Psoas muscle (tissue), 8 donors: ENCODE data around the gene IDNK. TPM values are rescaled to one million over a fixed set of nuclear protein-coding genes. Genes with fewer than 3 reads are reported as not detected.

Experiments used
- ATAC-seq, 4 donors: fragments of 200-7000 bp; cut with Tn5 transposase; one replicate each; pipeline ENCODE4 v1.9.1; 2020; ENCODE audit warnings: moderate library complexity in 3 of 4, mild to moderate bottlenecking in 2 of 4
- DNase-seq, 2 donors: peaks; one replicate each; pipeline ENCODE4 v3.0.0-alpha.2; 2020
- H3K27ac ChIP-seq: fragments of 200-600 bp; one replicate; pipeline ENCODE4 v1.8.0; 2022
- H3K27me3 ChIP-seq, 3 donors: fragments of 200-600 bp in 1 of 3; one replicate each; pipeline versions ENCODE4 v1.6.1 to v1.8.0; 2013 to 2022; ENCODE audit warnings: low read length in 2 of 3, mild to moderate bottlenecking in 2 of 3, moderate library complexity in 1 of 3; ENCODE audit not compliant: insufficient read depth in 3 of 3
- H3K36me3 ChIP-seq, 2 donors: fragments of 200-600 bp in 1 of 2; one replicate each; pipeline versions ENCODE4 v1.6.1 to v1.8.0; 2013 to 2022; ENCODE audit warnings: low read depth in 1 of 2, mild to moderate bottlenecking in 1 of 2, moderate library complexity in 1 of 2; ENCODE audit not compliant: insufficient read depth in 1 of 2
- H3K4me1 ChIP-seq: fragments of 200-600 bp; one replicate; pipeline ENCODE4 v1.8.0; 2022
- H3K4me3 ChIP-seq: fragments of 200-600 bp; one replicate; pipeline ENCODE4 v1.8.0; 2022; ENCODE audit warnings: mild to moderate bottlenecking
- H3K9me3 ChIP-seq: fragments of 200-600 bp; one replicate; pipeline ENCODE4 v1.8.0; 2022
- CTCF ChIP-seq: fragments of 200-600 bp; IDR thresholded peaks from one replicate; pipeline ENCODE4 v1.8.0; 2022; ENCODE audit warnings: antibody characterized with exemption
- WGBS, 3 donors: extraction: QIAGEN DNeasy Blood & Tissue Kit; methylation state at CpG; one replicate each; pipeline versions ENCODE4 v1.1.6 to v1.1.7; 2013; 5-methylcytosine and 5-hydroxymethylcytosine counted together
- intact Hi-C, 2 donors: fragments of 100-400 bp; cut with DNase I; formaldehyde crosslinking; loops; one replicate each; pipeline versions ENCODE4 v1.11.0 to v1.14.2; 2022
- polyA plus RNA-seq, 3 donors: library from polyadenylated mRNA; stranded (reverse); fragments of 200-250 nt; gene quantifications; one replicate each; pipeline ENCODE4 v1.2.3, GENCODE V29; 2013
- total RNA-seq, 4 donors: library from RNA; stranded (reverse); fragmentation: NEBNext Ultra II Directional in 2 of 4; extraction: Animal tissue kit (Norgen Biotek cat#: 25700) in 2 of 4; gene quantifications; one replicate each; pipeline versions ENCODE4 v1.2.1 to v1.2.4, GENCODE V29; 2021 to 2023
- donor health status: healthy with polysubstance abuse.
- donor health status: DM: no; HTN: no; CAD: no; lungs with moderate emphysema.
- donor health status: Bipolar disorder and iron deficiency.
- donor health status: healthy.
- donor health status: DM: yes; HTN: yes; CAD: no.
- donor health status: DM: no; HTN: no; CAD: no.
- donor health status: DM: no; HTN: no; CAD: no.
- donor health status: DM: yes; HTN: yes; CAD: no.

IDNK gene
- total and polyA plus RNA-seq, 7 donors = 0.38 to 1.8 (median 1.0) TPM

- H3K36me3 ChIP-seq = peaks cover 5 to 11% of the 10 kb centered on the region in 2 donors
Observed at GRCh38 chr9:83584995-83585394, 37.9 kb upstream of the IDNK start.

GRCh38 chr9:83588256-83588655 lies 34.7 kb upstream of the IDNK start:
- Histone ChIP-seq H3K36me3 (peaks cover 5 to 11% of the 10 kb centered on the region in 2 donors), H3K27me3 (no peaks in the 10 kb centered on the region), H3K9me3 (no peaks in the 10 kb centered on the region), H3K4me1 (no peaks in the 10 kb centered on the region), H3K4me3 (no peak overlapping the region), H3K27ac (no peak overlapping the region)
- intact Hi-C loops = no loop called here
- no peak for ATAC-seq
- 75 to 87% (median 80%) methylated on average over 1 of the region's 1 CpG for WGBS, 3 donors
- no peak for DNase-seq
- no peak for TF ChIP-seq CTCF

More at GRCh38 chr9:83584995-83585394, 37.9 kb upstream of the IDNK start:
- no peak overlapping the region for H3K27ac ChIP-seq
- H3K9me3 ChIP-seq = no peaks in the 10 kb centered on the region
- no peak for DNase-seq
- H3K4me3 ChIP-seq = no peak overlapping the region
- no peaks in the 10 kb centered on the region for H3K27me3 ChIP-seq
- TF ChIP-seq CTCF = no peak
- 82 to 90% (median 85%) methylated on average over 4 of the region's 4 CpGs for WGBS, 3 donors
- intact Hi-C loops = no loop called here
- ATAC-seq = no peak
- H3K4me1 ChIP-seq = no peaks in the 10 kb centered on the region

GRCh38 chr9:83596899-83597504 lies 25.9 kb upstream of the IDNK start:
- ATAC-seq = peak in 2 of 4 donors; percentile 42 to 51
- H3K9me3 ChIP-seq = no peaks in the 10 kb centered on the region
- WGBS, 3 donors = 53 to 59% (median 57%) methylated on average over 5 of the region's 5 CpGs
- intact Hi-C loops = loop anchor here in 1 of 2 donors (5.0 kb wide), 1 partner anchor 400 kb away; no protein-coding TSS in a partner anchor
- no peaks in the 10 kb centered on the region for H3K4me1 ChIP-seq
- H3K27me3 ChIP-seq = no peaks in the 10 kb centered on the region
- no peak overlapping the region for H3K27ac ChIP-seq
- no peak overlapping the region for H3K4me3 ChIP-seq
- TF ChIP-seq CTCF = peak; percentile 54
- no peak for DNase-seq
- no peaks in the 10 kb centered on the region for H3K36me3 ChIP-seq

GRCh38 chr9:83598487-83598886 lies 24.5 kb upstream of the IDNK start:
- no peaks in the 10 kb centered on the region for H3K36me3 ChIP-seq
- H3K9me3 ChIP-seq = no peaks in the 10 kb centered on the region
- ATAC-seq (peak in 2 of 4 donors; percentile 54 to 64), DNase-seq (no peak)
- H3K27ac ChIP-seq = no peak overlapping the region
- no peak overlapping the region for H3K4me3 ChIP-seq
- WGBS, 3 donors = 72 to 81% (median 80%) methylated on average over 1 of the region's 1 CpG
- no peaks in the 10 kb centered on the region for H3K27me3 ChIP-seq
- TF ChIP-seq CTCF = no peak
- intact Hi-C loops = loop anchor here in 1 of 2 donors (5.0 kb wide), 1 partner anchor 401 kb away; no protein-coding TSS in a partner anchor
- H3K4me1 ChIP-seq = no peaks in the 10 kb centered on the region

GRCh38 chr9:83599071-83599470 lies 23.9 kb upstream of the IDNK start:
- H3K9me3 ChIP-seq = no peaks in the 10 kb centered on the region
- H3K4me1 ChIP-seq = no peaks in the 10 kb centered on the region
- TF ChIP-seq CTCF = no peak
- H3K36me3 ChIP-seq = no peaks in the 10 kb centered on the region
- H3K27me3 ChIP-seq = no peaks in the 10 kb centered on the region
- 59 to 80% (median 65%) methylated on average over 4 of the region's 4 CpGs for WGBS, 3 donors
- DNase-seq = no peak
- ATAC-seq = no peak
- no peak overlapping the region for H3K4me3 ChIP-seq
- intact Hi-C loops = loop anchor here in 1 of 2 donors (5.0 kb wide), 1 partner anchor 402 kb away; no protein-coding TSS in a partner anchor
- no peak overlapping the region for H3K27ac ChIP-seq
